GM23248 (cell line): Measurements from ENCODE around the gene MDGA2.

Experiments
- EZH2 ChIP-seq: fragments of 200-600 bp; sonication (generic); IDR thresholded peaks from 2 replicates; pipeline ENCODE4 v1.6.1; 2018; ENCODE audit warnings: antibody characterized with exemption, mild to moderate bottlenecking; ENCODE audit not compliant: insufficient read depth, poor library complexity, severe bottlenecking
- EZH2phosphoT487 ChIP-seq: fragments of 200-600 bp; sonication (generic); IDR thresholded peaks from 2 replicates; pipeline ENCODE4 v1.6.1; 2018; ENCODE audit warnings: antibody characterized with exemption, moderate library complexity, mild to moderate bottlenecking, low read depth; ENCODE audit not compliant: insufficient read depth

DNA sequence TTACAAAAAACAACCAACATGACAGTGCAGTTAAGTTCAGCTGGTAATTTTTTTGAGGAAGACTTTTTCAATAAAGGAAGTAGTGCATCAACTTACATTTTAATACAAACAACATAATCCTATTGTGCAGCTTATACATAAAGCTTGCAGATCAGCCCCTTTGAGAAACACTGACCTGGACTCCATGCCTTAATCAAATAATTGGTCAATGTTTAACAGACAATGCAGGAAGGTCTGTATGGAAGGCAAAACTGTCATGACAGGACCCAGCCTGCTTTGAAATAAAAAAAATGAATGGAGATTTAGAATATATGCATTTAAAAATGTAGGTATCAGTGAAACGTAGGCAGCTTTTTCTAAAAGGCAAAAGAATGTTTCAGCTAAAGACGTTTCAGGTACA lies 702.1 kb downstream of the MDGA2 start:
- no peak for TF ChIP-seq EZH2phosphoT487
- no peak for TF ChIP-seq EZH2
